ENCODE measurements around the gene KASH5. TPM values are rescaled to one million over a fixed set of nuclear protein-coding genes. Genes with fewer than 3 reads are reported as not detected.

KASH5 gene
- total and polyA plus RNA-seq, 2 of the 8 experiments (the other 6 are each of a cell fraction or from before 2014, with no cell fraction given): 0.05 to 0.19 TPM

GRCh38 chr19:49456326-49456725 lies 68.3 kb downstream of the KASH5 start (continued):
- TF ChIP-seq CHD2 (IDR thresholded peaks at IDR 0.05; ENCODE audit: low read length) (no peak), BACH1 (IDR thresholded peaks at IDR 0.05; ENCODE audit: low read length) (no peak), BCL11A (IDR thresholded peaks at IDR 0.05; ENCODE audit: low read depth in 2 of 2, low read length in 2 of 2) (no peak), SRF (IDR thresholded peaks at IDR 0.05; ENCODE audit: low read depth, low read length) (no peak)
